Testis (tissue), 3 donors: Measurements from ENCODE around the gene ARHGEF7. TPM values are rescaled to one million over a fixed set of nuclear protein-coding genes. Genes with fewer than 3 reads are reported as not detected.

Experiments used
- DNase-seq: peaks from one replicate; pipeline ENCODE4 v3.0.0-alpha.2; 2019
- H3K27ac ChIP-seq, 2 donors: fragments of 200-600 bp; sonication (generic); one replicate each; pipeline ENCODE4 v1.5.1; 2019
- H3K27me3 ChIP-seq: fragments of 200-600 bp; sonication (generic); one replicate; pipeline ENCODE4 v1.5.1; 2019
- H3K36me3 ChIP-seq: fragments of 200-600 bp; sonication (generic); one replicate; pipeline ENCODE4 v1.5.1; 2017; ENCODE audit warnings: low read depth; ENCODE audit errors: missing control alignments
- H3K4me1 ChIP-seq: fragments of 200-600 bp; sonication (generic); one replicate; pipeline ENCODE4 v1.5.1; 2019
- H3K4me3 ChIP-seq, 2 donors: fragments of 200-600 bp; sonication (generic); one replicate each; pipeline ENCODE4 v1.5.1; 2017 to 2019
- H3K9me3 ChIP-seq: fragments of 200-600 bp; sonication (generic); one replicate; pipeline ENCODE4 v1.5.1; 2017
- CTCF ChIP-seq, 3 experiments: fragments of 450-650 bp in 2 of 3; fragments of 200-600 bp in 1 of 3; sonication (generic) in 1 of 3; IDR thresholded peaks; one replicate each; pipeline ENCODE4 v1.5.1; 2016 to 2019; ENCODE audit warnings: antibody characterized with exemption in 3 of 3, mild to moderate bottlenecking in 2 of 3, moderate library complexity in 1 of 3
- POLR2A ChIP-seq: fragments of 450-650 bp; IDR thresholded peaks from one replicate; pipeline ENCODE4 v1.6.1; 2017; ENCODE audit warnings: antibody characterized with exemption, mild to moderate bottlenecking, moderate library complexity
- WGBS, 2 donors: methylation state at CpG; one replicate each; pipeline ENCODE4 v1.1.5; 2018; 5-methylcytosine and 5-hydroxymethylcytosine counted together
- intact Hi-C: fragments of 100-400 bp; cut with DNase I; formaldehyde crosslinking; loops from one replicate; pipeline ENCODE4 v1.15.1; 2023; ENCODE audit warnings: low total_unique reads
- polyA plus RNA-seq: library from polyadenylated mRNA; stranded (reverse); fragments of 350-450 nt; fragmentation: Illumina TruSeq; extraction: RNeasy Lipid Tissue Mini Kit (QIAGEN cat#74804); gene quantifications from one replicate; pipeline ENCODE4 v1.2.3, GENCODE V29; 2014; ENCODE audit warnings: low read depth, low replicate concordance; ENCODE audit not compliant: insufficient read depth
- total RNA-seq, 2 donors: library from RNA; depleted of rRNA; stranded (reverse); fragments of >200 nt; gene quantifications; one replicate each; pipeline ENCODE4 v1.2.3, GENCODE V29; 2016

The ARHGEF7 gene
- total and polyA plus RNA-seq, 3 donors from 2014 or later, result 73.6 to 136 (median 118) TPM

DNA sequence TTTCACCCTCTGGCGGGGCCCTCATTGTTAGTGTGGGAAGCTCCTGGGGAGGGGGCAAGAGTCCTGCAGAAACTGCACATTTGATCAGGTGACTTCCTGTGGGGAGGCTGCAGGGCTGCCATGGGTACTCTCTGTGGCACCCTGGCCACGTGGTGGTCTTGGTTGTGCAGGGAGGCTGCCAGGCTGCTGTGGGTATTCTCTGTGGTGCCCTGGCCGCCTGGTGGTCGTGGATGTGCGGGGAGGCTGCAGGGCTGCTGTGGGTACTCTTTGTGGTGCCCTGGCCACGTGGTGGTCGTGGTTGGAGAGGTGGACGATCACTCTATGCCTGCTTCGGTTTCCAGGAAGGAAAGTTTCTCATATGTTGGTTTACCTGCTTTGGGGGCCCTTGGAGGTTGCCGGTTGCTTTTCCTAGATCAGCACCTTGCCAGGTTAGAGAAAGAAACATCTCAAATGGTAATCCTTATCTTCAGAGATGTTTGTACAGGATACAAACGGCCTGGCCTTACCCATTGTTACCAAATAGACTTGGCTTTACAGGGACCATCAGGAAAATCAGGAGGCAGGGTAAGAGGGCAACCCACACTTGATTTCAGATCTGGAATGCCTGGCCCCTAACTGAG lies 228.2 kb downstream of the ARHGEF7 start:
- Histone ChIP-seq H3K27ac (no peak overlapping the region), H3K4me1 (no peaks in the 10 kb centered on the region), H3K4me3 (no peak overlapping the region), H3K27me3 (no peaks in the 10 kb centered on the region), H3K9me3 (no peaks in the 10 kb centered on the region), H3K36me3 (no peaks in the 10 kb centered on the region)
- WGBS, 2 donors, result 83 to 87% methylated on average over 11 of the region's 11 CpGs
- TF ChIP-seq POLR2A, result no peak
- TF ChIP-seq CTCF (IDR thresholded peaks at IDR 0.05), result no peak
- DNase-seq, result no peak
- intact Hi-C loops, result no loop called here

DNA sequence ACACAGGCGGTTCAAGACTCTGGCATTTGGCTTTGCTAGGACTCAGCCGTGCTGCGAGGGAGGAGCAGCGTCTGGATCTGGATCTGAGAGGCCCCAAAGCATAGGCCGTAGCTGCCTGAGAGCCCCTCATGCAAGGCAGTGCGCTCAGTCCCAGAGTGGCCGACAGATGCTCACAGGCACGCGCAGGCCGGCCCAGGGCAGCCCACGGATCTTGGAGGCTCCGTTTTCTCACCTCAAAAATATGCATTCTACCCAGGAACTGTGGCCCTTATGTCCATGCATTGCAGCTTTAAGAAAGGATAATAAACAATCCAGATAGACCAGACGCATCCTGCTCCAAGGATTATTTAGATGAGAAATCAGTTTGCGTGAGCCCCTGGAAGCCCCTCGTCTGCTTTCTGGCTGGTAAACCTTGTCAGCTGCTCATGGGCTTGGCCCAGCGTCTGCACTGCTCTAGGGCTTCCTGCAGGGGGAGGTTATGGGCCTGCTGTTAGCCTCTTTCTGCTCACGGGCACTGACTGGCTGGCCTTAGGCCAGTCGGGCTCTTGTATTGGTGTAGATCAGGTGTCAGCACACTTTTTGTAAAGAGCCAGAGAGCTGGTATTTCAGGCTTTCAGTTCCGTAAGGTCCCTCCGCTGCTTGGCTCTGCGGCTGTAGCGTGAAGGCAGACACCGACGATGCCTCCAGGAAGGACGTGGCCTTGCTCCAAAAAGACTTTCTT lies 229.5 kb downstream of the ARHGEF7 start:
- TF ChIP-seq POLR2A (no peak), CTCF (IDR thresholded peaks at IDR 0.05) (no peak)
- H3K9me3 ChIP-seq, result no peaks in the 10 kb centered on the region
- no peak overlapping the region for H3K27ac ChIP-seq
- H3K27me3 ChIP-seq, result no peaks in the 10 kb centered on the region
- no peaks in the 10 kb centered on the region for H3K36me3 ChIP-seq
- H3K4me1 ChIP-seq, result no peaks in the 10 kb centered on the region
- DNase-seq, result no peak
- intact Hi-C loops, result no loop called here
- H3K4me3 ChIP-seq, result no peak overlapping the region
- WGBS, 2 donors, result 82 to 84% methylated on average over 24 to 25 of the region's 25 CpGs

GRCh38 chr13:111345682-111346081 lies 230.6 kb downstream of the ARHGEF7 start:
- H3K9me3 ChIP-seq, result no peaks in the 10 kb centered on the region
- no peak for DNase-seq
- no peaks in the 10 kb centered on the region for H3K36me3 ChIP-seq
- H3K4me1 ChIP-seq, result no peaks in the 10 kb centered on the region
- H3K27me3 ChIP-seq, result no peaks in the 10 kb centered on the region
- TF ChIP-seq CTCF (IDR thresholded peaks at IDR 0.05) (no peak), POLR2A (no peak)
- 87 to 95% methylated on average over 11 of the region's 11 CpGs for WGBS, 2 donors
- intact Hi-C loops, result no loop called here
- no peak overlapping the region for H3K4me3 ChIP-seq
- H3K27ac ChIP-seq, result no peak overlapping the region

GRCh38 chr13:111346101-111346680 lies 231.1 kb downstream of the ARHGEF7 start:
- H3K27me3 ChIP-seq, result no peaks in the 10 kb centered on the region
- WGBS, 2 donors, result 90 to 92% methylated on average over 14 to 20 of the region's 20 CpGs
- no peaks in the 10 kb centered on the region for H3K9me3 ChIP-seq
- H3K4me3 ChIP-seq, result no peak overlapping the region
- DNase-seq, result no peak
- intact Hi-C loops, result no loop called here
- no peaks in the 10 kb centered on the region for H3K4me1 ChIP-seq
- no peak overlapping the region for H3K27ac ChIP-seq
- no peaks in the 10 kb centered on the region for H3K36me3 ChIP-seq
- TF ChIP-seq CTCF (IDR thresholded peaks at IDR 0.05), result no peak
- no peak for TF ChIP-seq POLR2A
